ENCODE results near the gene IL26.

The IL26 gene, protein sequence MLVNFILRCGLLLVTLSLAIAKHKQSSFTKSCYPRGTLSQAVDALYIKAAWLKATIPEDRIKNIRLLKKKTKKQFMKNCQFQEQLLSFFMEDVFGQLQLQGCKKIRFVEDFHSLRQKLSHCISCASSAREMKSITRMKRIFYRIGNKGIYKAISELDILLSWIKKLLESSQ

DNA sequence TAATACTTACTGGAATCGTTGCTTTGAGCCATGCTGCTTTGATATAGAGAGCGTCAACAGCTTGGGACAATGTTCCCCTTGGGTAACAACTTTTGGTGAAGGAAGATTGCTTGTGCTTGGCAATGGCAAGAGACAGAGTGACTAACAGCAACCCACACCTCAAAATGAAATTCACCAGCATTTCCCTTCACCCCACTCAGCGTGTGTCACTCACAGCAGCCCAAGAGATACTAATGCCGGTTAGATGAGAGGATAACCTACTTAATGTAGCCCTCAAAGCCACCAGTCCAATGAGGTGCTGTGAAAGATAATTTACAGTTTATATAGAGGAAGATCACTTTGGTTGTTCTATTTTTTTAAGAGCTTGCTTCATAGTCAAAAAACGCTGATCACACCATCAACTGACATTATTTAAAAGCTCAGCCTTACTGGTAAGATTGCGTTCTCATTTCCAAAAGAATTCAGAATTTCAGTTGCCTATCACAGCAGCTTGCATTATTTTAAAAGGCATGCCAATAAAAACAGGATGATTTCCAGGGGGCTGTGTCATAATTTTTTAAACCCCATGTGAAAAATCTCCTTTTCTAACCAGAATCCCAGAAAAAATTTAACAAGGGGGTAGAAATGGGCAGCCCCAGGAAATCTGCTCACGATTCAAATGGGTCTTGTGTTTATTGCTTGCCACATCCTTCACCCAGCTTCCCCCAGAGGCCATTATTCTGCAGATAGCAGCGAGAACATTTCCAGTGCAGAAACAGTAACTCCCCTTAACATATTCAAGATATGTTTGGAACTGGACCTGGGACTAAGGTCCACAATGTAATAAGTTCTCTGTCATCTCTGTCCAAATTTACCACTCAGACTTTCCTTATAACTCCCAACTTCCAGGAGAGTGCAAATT, at the start of gene IL26:
Gene IL26 (minus strand): TSS at position 235 of the 901 bp plus-strand sequence. CDS start 54 bp downstream, at position 181.
- peak; percentile 32 for DNase-seq

GRCh38 chr12:68272732-68273131, 47.1 kb upstream of the IL26 start:
- DNase-seq, result no peak

- DNase-seq, result peak; percentile 44
Observed at GRCh38 chr12:68271346-68271745, 45.7 kb upstream of the IL26 start.

- DNase-seq, result no peak
Observed at GRCh38 chr12:68270358-68270757, 44.7 kb upstream of the IL26 start.

- no peak for DNase-seq
Observed at GRCh38 chr12:68269779-68270178, 44.2 kb upstream of the IL26 start.

DNA sequence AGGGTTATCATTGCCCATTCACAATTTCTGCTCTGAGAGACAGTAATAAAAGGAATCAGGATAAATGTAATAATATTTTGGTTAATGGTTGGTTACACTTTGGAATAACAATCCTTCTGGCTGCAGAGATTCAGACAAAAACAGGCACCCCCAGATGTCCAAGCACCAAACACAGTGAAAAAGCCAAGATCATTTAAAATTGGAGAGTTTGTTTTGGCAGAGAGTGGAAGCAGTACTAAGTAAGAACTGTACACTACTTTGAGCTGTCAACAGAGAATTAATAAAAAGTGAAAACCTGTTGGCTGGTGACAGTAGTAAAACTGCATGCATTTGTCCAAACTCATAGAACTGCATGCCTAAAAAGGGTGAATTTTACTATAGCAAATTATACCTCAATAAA, 43.4 kb upstream of the IL26 start:
- DNase-seq, result no peak

DNA sequence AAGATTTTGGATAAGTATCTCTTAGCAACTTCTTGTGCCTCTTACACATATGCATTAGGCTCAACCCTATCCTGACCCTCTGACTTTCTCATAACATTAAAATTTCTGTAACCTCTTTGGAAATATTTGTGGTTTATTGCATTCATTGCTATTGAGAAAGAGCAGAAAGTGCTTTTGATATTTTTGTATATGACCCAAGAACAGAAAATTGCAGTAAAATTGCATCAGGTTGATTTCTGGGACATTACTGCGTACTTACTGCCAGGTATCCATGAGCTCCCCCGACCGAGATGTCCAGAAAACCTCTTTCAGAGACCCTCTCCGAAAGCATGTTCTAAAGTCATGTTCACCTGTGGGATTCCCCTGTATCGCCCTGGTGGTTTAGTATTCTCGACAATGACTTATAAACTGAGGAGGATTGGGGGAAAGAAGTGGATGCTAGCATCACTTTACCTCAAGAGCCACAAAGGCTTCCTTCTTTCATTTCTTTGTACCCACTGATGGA, 42.3 kb upstream of the IL26 start:
- DNase-seq, result peak; percentile 95

- peak; percentile 77 for DNase-seq
Observed at GRCh38 chr12:68264857-68265256, 39.2 kb upstream of the IL26 start.

GRCh38 chr12:68264158-68264855, 38.7 kb upstream of the IL26 start:
- peak; percentile 34 for DNase-seq

DNA sequence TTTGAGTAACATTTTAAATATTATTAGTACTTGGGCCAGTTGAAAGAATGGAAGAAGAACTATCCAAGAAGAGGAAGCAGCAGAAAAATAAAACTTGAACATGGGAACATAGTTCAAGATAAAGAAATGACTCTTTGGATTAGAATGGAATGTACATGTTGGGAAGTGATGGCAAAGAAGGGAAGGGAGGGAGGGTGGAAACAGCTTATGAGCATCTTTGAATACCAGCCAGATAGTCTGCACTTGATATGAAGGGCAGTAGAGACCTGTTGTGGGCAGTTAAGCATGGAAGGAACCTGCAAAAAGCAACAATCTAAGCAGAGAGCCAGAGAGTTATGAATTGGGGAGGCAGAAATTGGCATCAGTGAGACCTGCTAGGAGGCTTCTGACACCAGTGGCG, 37.8 kb upstream of the IL26 start:
- peak; percentile 48 for DNase-seq

DNA sequence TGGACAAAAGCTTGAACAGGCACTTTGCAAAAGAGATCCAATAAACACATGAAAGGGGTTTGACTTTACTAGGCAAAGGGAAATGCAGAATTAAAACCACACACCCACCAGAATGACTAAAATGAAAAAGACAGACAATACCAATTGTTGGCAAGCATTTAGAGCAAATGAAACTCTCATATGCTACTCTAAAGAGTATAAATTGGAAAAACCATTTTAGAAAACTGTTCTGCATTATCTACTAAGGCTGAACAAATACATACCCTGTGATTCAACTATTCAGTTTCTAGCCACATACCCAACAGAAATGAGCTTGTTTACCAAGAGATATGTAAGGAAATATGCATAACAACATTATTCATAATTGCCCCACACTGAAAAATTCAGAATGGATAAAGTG, 36.3 kb upstream of the IL26 start:
- DNase-seq, result no peak

- DNase-seq, result no peak
Observed at GRCh38 chr12:68260153-68260552, 34.5 kb upstream of the IL26 start.

- peak; percentile 70 for DNase-seq
Observed at GRCh38 chr12:68259318-68259940, 33.8 kb upstream of the IL26 start.

DNA sequence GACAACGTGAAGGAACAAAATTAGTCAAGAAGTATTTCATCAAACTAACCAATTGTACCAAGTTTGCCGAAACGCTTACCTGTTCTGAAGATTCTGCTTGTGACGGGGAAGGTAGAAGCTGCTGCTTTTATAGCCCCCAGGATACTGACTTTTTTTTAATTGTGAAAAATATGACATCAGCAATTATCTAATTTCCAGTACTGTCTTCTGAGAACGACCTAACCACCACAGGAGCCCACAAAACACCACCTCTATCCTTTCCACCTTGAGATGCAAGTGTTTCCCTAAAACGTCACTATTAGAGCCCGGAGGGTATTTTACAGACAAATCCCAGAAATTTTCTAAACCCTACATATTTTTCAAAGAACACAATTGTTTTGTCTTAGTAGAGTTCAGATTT, 27.9 kb upstream of the IL26 start, which contains the start of gene IL22:
Gene IL22 (minus strand): TSS at position 101 of the 400 bp plus-strand sequence. CDS start 156 bp downstream, outside the sequence.
- no peak for DNase-seq

GRCh38 chr12:68252077-68252476, 26.5 kb upstream of the IL26 start:
- no peak for DNase-seq

GRCh38 chr12:68250454-68250853, 24.8 kb upstream of the IL26 start:
- no peak for DNase-seq

GRCh38 chr12:68247785-68248184, 22.2 kb upstream of the IL26 start:
- DNase-seq, result no peak

DNA sequence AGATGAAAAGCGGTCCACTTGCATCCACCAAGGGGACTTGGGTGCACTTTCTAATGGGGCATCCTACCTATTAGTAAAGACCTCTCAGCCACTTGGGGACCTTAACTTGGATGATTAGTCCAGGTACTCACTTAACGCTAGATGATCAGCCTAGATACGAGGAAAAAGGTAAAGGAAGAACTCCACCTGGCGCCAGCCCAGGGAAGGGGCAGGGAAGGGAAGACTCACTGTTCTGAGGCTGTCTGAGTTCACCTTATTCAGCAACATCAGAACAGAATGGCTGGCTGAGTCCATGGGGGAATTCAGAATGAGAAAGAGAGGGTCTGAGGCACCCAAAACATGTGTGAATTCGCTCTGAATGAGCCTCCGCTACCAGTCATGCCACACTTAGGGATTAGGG, 20.7 kb upstream of the IL26 start:
- DNase-seq, result no peak

- peak; percentile 32 for DNase-seq
Observed at GRCh38 chr12:68245180-68246021, 19.8 kb upstream of the IL26 start.

- DNase-seq, result no peak
Observed at GRCh38 chr12:68242777-68243176, 17.2 kb upstream of the IL26 start.

DNA sequence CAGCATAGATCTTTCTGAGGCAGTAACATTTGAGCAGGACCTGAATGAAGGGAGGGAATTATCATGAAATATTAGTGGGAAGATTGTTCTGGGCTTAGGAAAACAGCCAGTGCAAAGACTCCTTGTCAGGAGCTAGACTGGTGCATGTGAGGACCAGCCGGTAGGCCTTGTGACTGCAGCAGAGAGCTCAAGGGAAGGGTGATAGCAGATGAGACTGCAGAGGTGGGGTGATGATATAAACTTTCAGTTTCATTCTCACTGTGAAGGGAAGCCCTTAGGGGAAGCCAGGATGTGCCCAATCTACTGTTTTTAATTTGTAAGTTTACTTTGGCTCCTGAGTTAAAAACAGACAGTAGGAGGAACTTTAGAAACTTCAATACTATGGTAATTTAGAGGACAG, 15.4 kb upstream of the IL26 start:
- DNase-seq, result no peak

GRCh38 chr12:68240079-68240478, 14.5 kb upstream of the IL26 start:
- DNase-seq, result peak; percentile 89

All from fibroblast of skin of right quadriceps (primary cell).